ENCODE measurements around the gene ADGRG2.

- TF ChIP-seq CTCF (conservative IDR thresholded peaks at IDR 0.05 in 1 of 2, IDR thresholded peaks at IDR 0.05 in 1 of 2; ENCODE audit: extremely low read depth in 1 of 2, insufficient read depth in 1 of 2, low read depth in 1 of 2, low read length in 2 of 2) (no peak), EZH2 (IDR thresholded peaks at IDR 0.05; ENCODE audit: borderline replicate concordance, low read length) (no peak)
Observed at GRCh38 chrX:19007011-19007410, 115.3 kb downstream of the ADGRG2 start.
